ENCODE measurements around the gene RAB9A. TPM values are rescaled to one million over a fixed set of nuclear protein-coding genes. Genes with fewer than 3 reads are reported as not detected.
"Not testable (repeated sequence)": the region's sequence is repeated elsewhere in the genome, so short reads cannot be mapped to it uniquely, and the experiment has no call there.

RAB9A gene
- total RNA-seq: 50.4 and 94.3 TPM in 2 replicates

- DNase-seq (ENCODE audit: low read depth): no peak
Observed at GRCh38 chrX:13688958-13689740, at the start of gene RAB9A. Gene RAB9A, plus strand, starts transcription at chrX:13689128. Its CDS starts 19,619 bp downstream, at chrX:13708747.

- not testable (repeated sequence) for DNase-seq (ENCODE audit: low read depth)
Observed at GRCh38 chrX:13641684-13642083, 47.2 kb upstream of the RAB9A start.

GRCh38 chrX:13645464-13646153 is 43.3 kb upstream of the RAB9A start:
- no peak for DNase-seq (ENCODE audit: low read depth)

GRCh38 chrX:13646154-13646549 is 42.8 kb upstream of the RAB9A start:
- DNase-seq (ENCODE audit: low read depth): peak; percentile 38

- no peak for DNase-seq (ENCODE audit: low read depth)
Observed at GRCh38 chrX:13647709-13648212, 41.2 kb upstream of the RAB9A start.

- not testable (repeated sequence) for DNase-seq (ENCODE audit: low read depth)
Observed at GRCh38 chrX:13648336-13648735, 40.6 kb upstream of the RAB9A start.

GRCh38 chrX:13649838-13650237 is 39.1 kb upstream of the RAB9A start:
- DNase-seq (ENCODE audit: low read depth): no peak

GRCh38 chrX:13650318-13650717 is 38.6 kb upstream of the RAB9A start:
- DNase-seq (ENCODE audit: low read depth): no peak

GRCh38 chrX:13651150-13651549 is 37.8 kb upstream of the RAB9A start:
- no peak for DNase-seq (ENCODE audit: low read depth)

GRCh38 chrX:13652287-13652793 is 36.6 kb upstream of the RAB9A start:
- peak; percentile 81 for DNase-seq (ENCODE audit: low read depth)

- DNase-seq (ENCODE audit: low read depth): peak; percentile 91
Observed at GRCh38 chrX:13652850-13653693, 35.9 kb upstream of the RAB9A start, which contains the start of gene TCEANC. Gene TCEANC, plus strand, starts transcription at chrX:13653141. Its CDS starts 9,368 bp downstream, at chrX:13662509.

- no peak for DNase-seq (ENCODE audit: low read depth)
Observed at GRCh38 chrX:13654116-13654515, 34.8 kb upstream of the RAB9A start.

GRCh38 chrX:13655674-13656073 is 33.3 kb upstream of the RAB9A start:
- no peak for DNase-seq (ENCODE audit: low read depth)

- DNase-seq (ENCODE audit: low read depth): peak; percentile 57
Observed at GRCh38 chrX:13658602-13659001, 30.3 kb upstream of the RAB9A start.

- DNase-seq (ENCODE audit: low read depth): peak; percentile 44
Observed at GRCh38 chrX:13659063-13659462, 29.9 kb upstream of the RAB9A start.

- no peak for DNase-seq (ENCODE audit: low read depth)
Observed at GRCh38 chrX:13661735-13662288, 27.1 kb upstream of the RAB9A start.

- peak; percentile 23 for DNase-seq (ENCODE audit: low read depth)
Observed at GRCh38 chrX:13662355-13662791, 26.6 kb upstream of the RAB9A start.

- DNase-seq (ENCODE audit: low read depth): no peak
Observed at GRCh38 chrX:13664020-13664419, 24.9 kb upstream of the RAB9A start.

- DNase-seq (ENCODE audit: low read depth): no peak
Observed at GRCh38 chrX:13666836-13667235, 22.1 kb upstream of the RAB9A start.

GRCh38 chrX:13667919-13668318 is 21.0 kb upstream of the RAB9A start:
- DNase-seq (ENCODE audit: low read depth): no peak

- DNase-seq (ENCODE audit: low read depth): peak; percentile 97
Observed at GRCh38 chrX:13669246-13669737, 19.6 kb upstream of the RAB9A start.

Measured in renal cortical epithelial cell (primary cell).